Measurements from ENCODE around the gene KCNQ5. TPM values are rescaled to one million over a fixed set of nuclear protein-coding genes. Genes with fewer than 3 reads are reported as not detected.

The KCNQ5 gene
- total RNA-seq, 2 experiments from 2014 or later: 2.1 to 2.5 TPM

GRCh38 chr6:72841195-72841594 lies 219.3 kb downstream of the KCNQ5 start:
- ATAC-seq (ENCODE audit: poor library complexity) (no peak), DNase-seq (no peak)
- H3K36me3 Mint-ChIP-seq (ENCODE audit: low read depth): no peaks in the 10 kb centered on the region
- no peaks in the 10 kb centered on the region for H3K9me3 Mint-ChIP-seq
- intact Hi-C loops (cut with DNase I, micrococcal nuclease): no loop called here
- no peak overlapping the region for H3K4me3 Mint-ChIP-seq
- Histone ChIP-seq H3K4me1 (ENCODE audit: insufficient read depth, low read length) (no peaks in the 10 kb centered on the region), H3K27me3 (ENCODE audit: control insufficient read depth in 1 of 2, insufficient read depth in 2 of 2, low read length in 2 of 2) (no peaks in the 10 kb centered on the region), H3K27ac (ENCODE audit: low read depth in 1 of 2, low read length in 2 of 2) (no peak overlapping the region), H3K4me3 (ENCODE audit: low read length) (no peak overlapping the region), H3K9me3 (ENCODE audit: control insufficient read depth in 1 of 2, insufficient read depth in 1 of 2, low read length in 2 of 2) (no peaks in the 10 kb centered on the region), H3K36me3 (ENCODE audit: insufficient read depth, low read length) (no peaks in the 10 kb centered on the region)
- H3K27ac Mint-ChIP-seq: no peak overlapping the region
- TF ChIP-seq CTCF (IDR thresholded peaks at IDR 0.05): no peak
- CTCF ChIA-PET: no interaction called here
- no peaks in the 10 kb centered on the region for H3K27me3 Mint-ChIP-seq
- H3K4me1 Mint-ChIP-seq (ENCODE audit: low read depth): no peaks in the 10 kb centered on the region
- POLR2A ChIA-PET: no interaction called here

GRCh38 chr6:72842140-72842539 lies 220.3 kb downstream of the KCNQ5 start:
- ChIA-PET POLR2A (no interaction called here), CTCF (no interaction called here)
- no peak overlapping the region for H3K27ac Mint-ChIP-seq
- H3K9me3 Mint-ChIP-seq: no peaks in the 10 kb centered on the region
- Histone ChIP-seq H3K9me3 (ENCODE audit: control insufficient read depth in 1 of 2, insufficient read depth in 1 of 2, low read length in 2 of 2) (no peaks in the 10 kb centered on the region), H3K36me3 (ENCODE audit: insufficient read depth, low read length) (no peaks in the 10 kb centered on the region), H3K27me3 (ENCODE audit: control insufficient read depth in 1 of 2, insufficient read depth in 2 of 2, low read length in 2 of 2) (no peaks in the 10 kb centered on the region), H3K4me3 (ENCODE audit: low read length) (no peak overlapping the region), H3K27ac (ENCODE audit: low read depth in 1 of 2, low read length in 2 of 2) (no peak overlapping the region), H3K4me1 (ENCODE audit: insufficient read depth, low read length) (no peaks in the 10 kb centered on the region)
- no peak for ATAC-seq (ENCODE audit: poor library complexity)
- no peaks in the 10 kb centered on the region for H3K27me3 Mint-ChIP-seq
- H3K36me3 Mint-ChIP-seq (ENCODE audit: low read depth): no peaks in the 10 kb centered on the region
- no peak overlapping the region for H3K4me3 Mint-ChIP-seq
- no peak for DNase-seq
- intact Hi-C loops (cut with DNase I, micrococcal nuclease): no loop called here
- no peak for TF ChIP-seq CTCF (IDR thresholded peaks at IDR 0.05)
- no peaks in the 10 kb centered on the region for H3K4me1 Mint-ChIP-seq (ENCODE audit: low read depth)

GRCh38 chr6:72844614-72845013 lies 222.8 kb downstream of the KCNQ5 start:
- H3K27ac ChIP-seq (ENCODE audit: low read depth in 1 of 2, low read length in 2 of 2): no peak overlapping the region
- Mint-ChIP-seq H3K9me3 (no peaks in the 10 kb centered on the region), H3K27me3 (no peaks in the 10 kb centered on the region), H3K27ac (no peak overlapping the region), H3K4me3 (no peak overlapping the region), H3K4me1 (ENCODE audit: low read depth) (no peaks in the 10 kb centered on the region), H3K36me3 (ENCODE audit: low read depth) (no peaks in the 10 kb centered on the region)
- H3K4me1 ChIP-seq (ENCODE audit: insufficient read depth, low read length): no peaks in the 10 kb centered on the region
- no peaks in the 10 kb centered on the region for H3K9me3 ChIP-seq (ENCODE audit: control insufficient read depth in 1 of 2, insufficient read depth in 1 of 2, low read length in 2 of 2)
- H3K36me3 ChIP-seq (ENCODE audit: insufficient read depth, low read length): no peaks in the 10 kb centered on the region
- DNase-seq (no peak), ATAC-seq (ENCODE audit: poor library complexity) (no peak)
- intact Hi-C loops (cut with DNase I, micrococcal nuclease): no loop called here
- CTCF ChIA-PET: interaction anchor here (2.1 kb wide), 1 partner anchor 8 kb away, joined by 4 read pairs; no protein-coding TSS in a partner anchor
- H3K27me3 ChIP-seq (ENCODE audit: control insufficient read depth in 1 of 2, insufficient read depth in 2 of 2, low read length in 2 of 2): no peaks in the 10 kb centered on the region
- no peak overlapping the region for H3K4me3 ChIP-seq (ENCODE audit: low read length)
- no peak for TF ChIP-seq CTCF (IDR thresholded peaks at IDR 0.05)
- POLR2A ChIA-PET: no interaction called here

All from CD4-positive, alpha-beta T cell (primary cell).